SJSA1 (cell line): Measurements from ENCODE around the gene KNDC1. TPM values are rescaled to one million over a fixed set of nuclear protein-coding genes. Genes with fewer than 3 reads are reported as not detected.

Source experiments
- DNase-seq, 2 experiments: peaks; one replicate each; pipeline ENCODE4 v3.0.0-alpha.2; 2015 to 2020; ENCODE audit warnings: low spot score in 2 of 2, low read depth in 1 of 2
- H3K27ac ChIP-seq: fragments of 250-450 bp; sonication (Bioruptor Pico); 2 replicates; pipeline ENCODE4 v1.5.1; 2020; ENCODE audit warnings: mild to moderate bottlenecking, moderate library complexity
- H3K27me3 ChIP-seq: fragments of 250-450 bp; sonication (Bioruptor Pico); replicated peaks from 2 replicates; pipeline ENCODE4 v1.5.1; 2020; ENCODE audit warnings: mild to moderate bottlenecking, moderate library complexity
- H3K36me3 ChIP-seq: fragments of 250-450 bp; sonication (Bioruptor Pico); 2 replicates; pipeline ENCODE4 v1.5.1; 2020; ENCODE audit warnings: mild to moderate bottlenecking
- H3K4me1 ChIP-seq: fragments of 250-450 bp; sonication (Bioruptor Pico); replicated peaks from 2 replicates; pipeline ENCODE4 v1.6.1; 2021; ENCODE audit warnings: mild to moderate bottlenecking
- H3K4me3 ChIP-seq: fragments of 250-450 bp; sonication (Bioruptor Pico); 2 replicates; pipeline ENCODE4 v1.5.1; 2020; ENCODE audit warnings: mild to moderate bottlenecking
- H3K9me3 ChIP-seq: fragments of 250-450 bp; sonication (Bioruptor Pico); replicated peaks from 2 replicates; pipeline ENCODE4 v1.5.1; 2020; ENCODE audit warnings: mild to moderate bottlenecking
- total RNA-seq: library from RNA; depleted of rRNA; stranded (reverse); fragments of >200 nt; shearing (Covaris generic); gene quantifications from 2 replicates; pipeline ENCODE4 v1.2.3, GENCODE V29; 2014

Gene KNDC1
- total RNA-seq, 1 experiment from 2014 or later = 0.11 TPM

GRCh38 chr10:133187906-133188681, 28.1 kb downstream of the KNDC1 start:
- no peaks in the 10 kb centered on the region for H3K4me1 ChIP-seq
- DNase-seq = no peak
- peaks cover 11% of the 10 kb centered on the region for H3K27me3 ChIP-seq
- no peak overlapping the region for H3K27ac ChIP-seq
- H3K36me3 ChIP-seq = no peaks in the 10 kb centered on the region
- no peak overlapping the region for H3K4me3 ChIP-seq
- H3K9me3 ChIP-seq = peaks cover 3% of the 10 kb centered on the region; the same call in 1 of the 2 replicates

GRCh38 chr10:133189256-133189655, 29.2 kb downstream of the KNDC1 start:
- Histone ChIP-seq H3K27ac (no peak overlapping the region), H3K4me1 (no peaks in the 10 kb centered on the region), H3K36me3 (no peaks in the 10 kb centered on the region), H3K4me3 (no peak overlapping the region), H3K27me3 (peaks cover 23% of the 10 kb centered on the region), H3K9me3 (peaks cover 3% of the 10 kb centered on the region; the same call in 1 of the 2 replicates)
- no peak for DNase-seq

GRCh38 chr10:133189726-133190125, 29.7 kb downstream of the KNDC1 start:
- no peaks in the 10 kb centered on the region for H3K4me1 ChIP-seq
- peaks cover 28% of the 10 kb centered on the region for H3K27me3 ChIP-seq

GRCh38 chr10:133190225-133190624, 30.2 kb downstream of the KNDC1 start:
- Histone ChIP-seq H3K27ac (no peak overlapping the region), H3K27me3 (peaks cover 28% of the 10 kb centered on the region), H3K4me3 (no peak overlapping the region), H3K36me3 (no peaks in the 10 kb centered on the region), H3K4me1 (no peaks in the 10 kb centered on the region), H3K9me3 (peaks cover 3% of the 10 kb centered on the region; the same call in 1 of the 2 replicates)
- DNase-seq = no peak

More at GRCh38 chr10:133189726-133190125, 29.7 kb downstream of the KNDC1 start:
- DNase-seq = no peak
- Histone ChIP-seq H3K36me3 (no peaks in the 10 kb centered on the region), H3K9me3 (peaks cover 3% of the 10 kb centered on the region; the same call in 1 of the 2 replicates), H3K4me3 (no peak overlapping the region), H3K27ac (no peak overlapping the region)

GRCh38 chr10:133191651-133192050, 31.6 kb downstream of the KNDC1 start:
- DNase-seq = no peak

DNA sequence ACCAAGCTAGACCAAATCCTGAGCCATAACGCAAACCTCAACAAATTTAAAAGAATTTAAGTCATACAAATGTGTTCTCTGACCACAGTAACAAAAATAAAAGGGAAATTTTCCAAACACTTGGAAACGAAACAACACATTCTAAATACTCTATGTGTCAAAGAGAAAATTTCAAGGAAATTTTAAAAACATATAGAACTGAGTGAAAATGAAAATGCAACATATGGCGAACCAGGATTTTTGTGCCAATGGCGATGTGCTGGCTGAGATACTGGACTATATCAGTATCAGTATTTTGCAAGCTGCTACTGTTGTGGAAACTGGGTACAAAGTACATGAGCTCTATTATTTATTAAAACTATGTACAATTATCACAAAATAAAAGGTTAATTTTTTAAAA, 34.1 kb downstream of the KNDC1 start:
- no peak for DNase-seq
- no peaks in the 10 kb centered on the region for H3K36me3 ChIP-seq
- peaks cover 3% of the 10 kb centered on the region; the same call in 1 of the 2 replicates for H3K9me3 ChIP-seq
- H3K4me3 ChIP-seq = no peak overlapping the region
- H3K27ac ChIP-seq = no peak overlapping the region
- peaks cover 36% of the 10 kb centered on the region for H3K27me3 ChIP-seq
- no peaks in the 10 kb centered on the region for H3K4me1 ChIP-seq

More at GRCh38 chr10:133191651-133192050, 31.6 kb downstream of the KNDC1 start:
- no peaks in the 10 kb centered on the region for H3K4me1 ChIP-seq
- H3K4me3 ChIP-seq = no peak overlapping the region
- peaks cover 3% of the 10 kb centered on the region; the same call in 1 of the 2 replicates for H3K9me3 ChIP-seq
- H3K36me3 ChIP-seq = no peaks in the 10 kb centered on the region
- H3K27ac ChIP-seq = no peak overlapping the region
- peaks cover 29% of the 10 kb centered on the region for H3K27me3 ChIP-seq

GRCh38 chr10:133195096-133195495, 35.1 kb downstream of the KNDC1 start:
- H3K27ac ChIP-seq = no peak overlapping the region
- no peak for DNase-seq
- no peaks in the 10 kb centered on the region for H3K4me1 ChIP-seq
- H3K4me3 ChIP-seq = no peak overlapping the region
- peaks cover 36% of the 10 kb centered on the region for H3K27me3 ChIP-seq
- no peaks in the 10 kb centered on the region for H3K36me3 ChIP-seq
- peaks cover 3% of the 10 kb centered on the region; the same call in 1 of the 2 replicates for H3K9me3 ChIP-seq

- Histone ChIP-seq H3K4me1 (no peaks in the 10 kb centered on the region), H3K27ac (no peak overlapping the region), H3K9me3 (peaks cover 3% of the 10 kb centered on the region; the same call in 1 of the 2 replicates), H3K27me3 (peaks cover 36% of the 10 kb centered on the region), H3K4me3 (no peak overlapping the region), H3K36me3 (no peaks in the 10 kb centered on the region)
- DNase-seq = no peak
These were observed 35.6 kb downstream of the KNDC1 start for GRCh38 chr10:133195611-133196010.

DNA sequence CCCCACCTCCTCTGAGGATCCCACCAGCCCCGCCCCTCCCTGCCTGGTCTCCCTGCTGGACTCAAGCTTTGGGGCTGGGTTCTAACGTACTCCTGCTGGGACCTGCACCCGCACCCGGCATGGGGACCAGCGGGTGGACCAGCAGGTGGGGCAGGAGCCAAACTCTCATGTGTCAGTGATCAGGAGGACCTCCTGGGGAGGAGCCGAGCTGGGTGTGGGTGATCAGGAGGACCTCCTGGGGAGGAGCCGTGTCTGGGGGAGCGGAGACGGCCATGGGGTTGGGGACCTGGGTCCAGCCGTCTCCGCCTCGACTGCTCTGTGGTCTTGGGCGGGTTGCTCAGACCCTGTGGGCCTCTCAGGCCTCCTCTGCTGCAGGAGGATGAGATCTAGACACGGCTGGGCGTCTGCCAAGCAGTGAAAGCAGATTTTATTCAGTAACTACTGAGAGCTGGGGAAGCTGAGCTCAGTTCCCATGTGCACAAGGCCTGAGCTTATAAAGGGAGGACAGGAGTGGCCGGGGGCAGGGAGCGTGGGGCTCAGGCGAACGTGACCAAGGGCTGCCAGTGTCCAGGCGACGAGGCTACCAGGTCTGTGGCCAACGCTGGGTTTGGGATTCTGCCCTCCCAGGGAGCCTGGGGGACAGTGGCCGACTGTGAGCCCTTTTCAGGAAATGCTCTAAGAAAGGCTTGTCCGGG, 36.3 kb downstream of the KNDC1 start:
- DNase-seq = no peak
- Histone ChIP-seq H3K4me3 (no peak overlapping the region), H3K27ac (no peak overlapping the region), H3K9me3 (peaks cover 3% of the 10 kb centered on the region; the same call in 1 of the 2 replicates), H3K27me3 (peaks cover 36% of the 10 kb centered on the region), H3K36me3 (no peaks in the 10 kb centered on the region), H3K4me1 (no peaks in the 10 kb centered on the region)

GRCh38 chr10:133196936-133197758, 37.1 kb downstream of the KNDC1 start:
- DNase-seq = no peak
- peaks cover 3% of the 10 kb centered on the region; the same call in 1 of the 2 replicates for H3K9me3 ChIP-seq
- no peak overlapping the region for H3K4me3 ChIP-seq
- no peaks in the 10 kb centered on the region for H3K36me3 ChIP-seq
- no peaks in the 10 kb centered on the region for H3K4me1 ChIP-seq
- H3K27ac ChIP-seq = no peak overlapping the region
- H3K27me3 ChIP-seq = peaks cover 36% of the 10 kb centered on the region

DNA sequence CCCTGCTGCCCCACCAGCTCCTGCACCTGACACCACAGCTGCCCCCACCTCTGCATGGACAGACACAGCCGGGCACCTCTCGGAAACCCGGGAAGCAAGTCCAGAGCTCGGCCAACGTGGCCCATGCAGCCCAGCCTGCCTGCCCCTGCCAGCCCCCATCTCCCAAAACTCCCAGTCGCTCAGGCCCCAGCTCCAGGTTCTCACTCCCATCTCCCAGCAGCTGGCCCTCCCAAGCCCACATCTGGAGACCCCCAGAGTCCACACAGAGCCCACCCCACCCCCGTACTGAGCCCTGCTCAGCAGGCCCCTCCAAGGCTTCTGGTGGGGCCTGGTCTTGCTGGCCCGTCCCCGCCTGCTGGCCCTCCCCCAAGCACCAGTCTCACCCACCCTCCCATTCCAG, 37.8 kb downstream of the KNDC1 start:
- no peak for DNase-seq
- Histone ChIP-seq H3K36me3 (no peaks in the 10 kb centered on the region), H3K9me3 (no peaks in the 10 kb centered on the region), H3K4me3 (no peak overlapping the region), H3K27ac (no peak overlapping the region), H3K27me3 (peaks cover 33% of the 10 kb centered on the region), H3K4me1 (no peaks in the 10 kb centered on the region)

DNA sequence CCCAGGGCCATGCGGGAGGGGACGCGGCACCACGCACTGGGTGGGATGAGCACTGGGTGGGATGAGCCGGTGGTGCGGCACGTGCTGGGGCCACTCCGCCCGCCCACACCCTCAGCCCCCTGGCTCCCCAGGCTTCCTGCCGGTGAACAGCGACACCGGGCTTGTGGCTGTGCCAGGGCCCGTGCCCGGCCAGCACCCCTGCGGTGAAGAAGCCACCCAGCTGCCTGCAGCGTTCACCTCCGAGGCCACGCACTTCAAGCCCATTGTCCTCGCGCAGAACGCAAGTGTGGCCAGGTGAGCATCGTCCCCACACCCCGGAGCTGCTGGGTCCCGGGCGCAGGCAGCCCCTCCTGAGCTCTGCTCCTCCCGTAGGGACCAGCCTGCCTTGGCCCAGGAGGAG, 38.2 kb downstream of the KNDC1 start:
- no peak overlapping the region for H3K4me3 ChIP-seq
- no peak for DNase-seq
- no peaks in the 10 kb centered on the region for H3K9me3 ChIP-seq
- H3K27ac ChIP-seq = no peak overlapping the region
- H3K27me3 ChIP-seq = peaks cover 29% of the 10 kb centered on the region
- H3K36me3 ChIP-seq = no peaks in the 10 kb centered on the region
- no peaks in the 10 kb centered on the region for H3K4me1 ChIP-seq

- no peak for DNase-seq
- Histone ChIP-seq H3K27me3 (peaks cover 22% of the 10 kb centered on the region), H3K4me3 (no peak overlapping the region), H3K9me3 (no peaks in the 10 kb centered on the region), H3K4me1 (no peaks in the 10 kb centered on the region), H3K27ac (no peak overlapping the region), H3K36me3 (no peaks in the 10 kb centered on the region)
These were observed 38.8 kb downstream of the KNDC1 start for GRCh38 chr10:133198621-133199487.
